ENCODE results near the gene P2RY8. TPM values are rescaled to one million over a fixed set of nuclear protein-coding genes. Genes with fewer than 3 reads are reported as not detected.

Gene P2RY8
- total and polyA plus RNA-seq, 10 of the 15 experiments (the other 5 are each of a cell fraction or from before 2014, with no cell fraction given): 2.0 to 64.4 (median 36.5) TPM

GRCh38 chrX:1463581-1463980 lies 73.4 kb downstream of the P2RY8 start:
- H3K4me3 ChIP-seq: no peak overlapping the region
- intact Hi-C loops (cut with micrococcal nuclease; ENCODE audit: unreplicated experiment): no loop called here
- TF ChIP-seq ATF2 (IDR thresholded peaks at IDR 0.05; ENCODE audit: low read length): no peak
- TF ChIP-seq GABPA (IDR thresholded peaks at IDR 0.05; ENCODE audit: low read depth): no peak
- no peak for TF ChIP-seq ATF3 (IDR thresholded peaks at IDR 0.05; ENCODE audit: borderline replicate concordance, extremely low read depth, low read depth, low read length)
- no peak for TF ChIP-seq E4F1 (IDR thresholded peaks at IDR 0.05; ENCODE audit: borderline replicate concordance, partially characterized antibody)
- no peak for TF ChIP-seq IRF3 (IDR thresholded peaks at IDR 0.05)

More at GRCh38 chrX:1463581-1463980, 73.4 kb downstream of the P2RY8 start:
- no peak overlapping the region for H3K9ac ChIP-seq (ENCODE audit: control insufficient read depth, insufficient read depth, low read length)
- BruUV-seq (replicated peaks): no TSS peak
- peaks cover 17% of the 10 kb centered on the region for H3K4me1 ChIP-seq (ENCODE audit: control insufficient read depth, insufficient read depth, low read length)
- in situ Hi-C loops (cut with MboI): loop anchor here (5.0 to 25.0 kb wide), 2 partner anchors 189 to 1049 kb away; partner anchors contain the start of genes DHRSX and ZBED1
- H3K9me3 ChIP-seq (replicated peaks; ENCODE audit: control insufficient read depth, insufficient read depth, low read length): no peaks in the 10 kb centered on the region; the same call in 2 of the 3 replicates
- H3K27ac ChIP-seq (ENCODE audit: control insufficient read depth, insufficient read depth): no peak overlapping the region
- H4K20me1 ChIP-seq (ENCODE audit: control insufficient read depth, insufficient read depth): no peaks in the 10 kb centered on the region
- H3K36me3 ChIP-seq (ENCODE audit: control insufficient read depth in 2 of 2, insufficient read depth in 2 of 2, low read length in 1 of 2): peaks cover 30 to 31% of the 10 kb centered on the region in 2 experiments
- no peak for FAIRE-seq
- ChIA-PET RAD21 (ENCODE audit: unreplicated experiment) (no interaction called here), POLR2A (no interaction called here), SMC1A (ENCODE audit: uncharacterized antibody, unreplicated experiment) (no interaction called here), CTCF (no interaction called here)
- peaks cover 13% of the 10 kb centered on the region for H3K79me2 ChIP-seq (ENCODE audit: control insufficient read depth, insufficient read depth, low read length)
- 88% methylated on average over 5 of the region's 5 CpGs for WGBS (ENCODE audit: insufficient coverage, insufficient replicate concordance, low lambda C conversion rate, missing lambda C conversion rate)
- H2AFZ ChIP-seq (ENCODE audit: control insufficient read depth, low read depth, low read length): no peak overlapping the region
- no peaks in the 10 kb centered on the region for H3K27me3 ChIP-seq (replicated peaks in 1 of 2; ENCODE audit: control insufficient read depth in 2 of 2, insufficient read depth in 2 of 2, low read length in 1 of 2)
- no peak for DNase-seq (ENCODE audit: low read depth, low spot score)
- ATAC-seq: no peak
- no peak overlapping the region for H3K4me2 ChIP-seq (ENCODE audit: control insufficient read depth, insufficient read depth)
